ENCODE data around the gene SPDYE4.

The SPDYE4 gene

DNA sequence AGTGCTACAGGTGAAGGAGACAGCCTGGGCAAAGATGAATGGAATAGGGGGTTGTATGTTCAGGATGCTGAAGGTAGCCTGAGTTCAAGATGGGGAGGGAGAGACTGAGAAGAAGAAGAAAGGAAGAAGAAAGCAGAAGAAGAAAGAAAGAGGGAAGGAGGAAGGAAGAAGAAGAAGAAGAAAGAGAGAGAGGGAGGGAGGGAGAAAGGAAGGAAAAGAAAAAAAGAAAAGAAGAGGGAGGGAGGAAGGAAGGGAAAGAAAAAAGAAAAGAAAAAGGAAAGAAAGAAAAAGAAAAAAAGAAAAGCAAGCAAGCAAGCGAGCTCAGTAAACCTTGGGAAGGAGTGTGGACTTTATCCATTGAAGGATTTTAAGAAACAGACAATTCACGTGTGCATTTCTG is 21.6 kb downstream of the SPDYE4 start:
- DNase-seq: no peak

DNA sequence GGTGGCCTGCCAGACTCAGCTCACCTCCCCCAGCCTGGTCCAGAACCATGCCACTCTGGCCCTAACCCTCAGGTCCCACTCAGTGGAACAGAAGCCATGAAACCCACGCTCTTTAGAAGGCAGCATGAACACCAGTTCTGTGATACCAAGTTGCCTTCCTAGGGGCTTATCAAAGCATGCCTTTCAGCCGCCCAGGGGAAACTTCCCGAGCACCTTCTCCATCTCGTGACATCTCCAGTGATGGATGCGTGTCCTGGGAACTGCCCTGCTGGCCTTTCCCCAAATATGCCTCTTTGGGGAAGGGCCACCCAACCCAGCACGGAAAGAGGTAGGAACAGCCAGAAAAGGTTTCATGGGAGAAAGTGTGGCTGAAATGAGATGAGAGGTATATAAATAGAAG is 22.0 kb downstream of the SPDYE4 start:
- DNase-seq: no peak

DNA sequence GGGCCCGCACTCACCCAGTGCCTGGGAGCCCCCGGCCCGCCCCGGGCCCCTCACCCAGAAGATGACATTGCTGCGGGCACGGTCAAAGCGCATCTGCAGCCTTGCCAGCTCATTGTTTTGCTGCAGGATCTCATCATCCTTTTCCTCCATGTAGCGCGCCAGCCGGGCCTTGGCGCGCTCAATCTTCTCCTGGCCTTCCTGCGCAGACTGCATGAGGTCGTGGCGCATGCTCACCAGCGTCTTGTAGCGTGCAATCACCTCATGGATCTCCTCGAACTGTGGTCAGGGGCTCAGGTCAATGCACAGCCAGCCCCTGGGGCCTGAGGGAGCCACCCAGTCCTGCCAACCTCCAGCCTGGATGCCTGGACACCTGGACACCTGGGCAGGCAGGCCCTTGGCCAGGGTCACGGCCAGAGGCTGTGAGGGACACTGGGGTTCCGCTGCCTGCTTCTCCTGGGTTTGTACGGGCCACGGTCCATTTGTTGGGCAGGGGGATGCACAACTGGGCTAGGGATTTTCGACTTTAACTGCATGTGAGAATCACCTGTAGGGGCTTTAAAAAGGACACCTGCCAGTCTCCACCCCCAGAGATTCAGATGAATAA is 22.9 kb downstream of the SPDYE4 start:
- no peak for DNase-seq

DNA sequence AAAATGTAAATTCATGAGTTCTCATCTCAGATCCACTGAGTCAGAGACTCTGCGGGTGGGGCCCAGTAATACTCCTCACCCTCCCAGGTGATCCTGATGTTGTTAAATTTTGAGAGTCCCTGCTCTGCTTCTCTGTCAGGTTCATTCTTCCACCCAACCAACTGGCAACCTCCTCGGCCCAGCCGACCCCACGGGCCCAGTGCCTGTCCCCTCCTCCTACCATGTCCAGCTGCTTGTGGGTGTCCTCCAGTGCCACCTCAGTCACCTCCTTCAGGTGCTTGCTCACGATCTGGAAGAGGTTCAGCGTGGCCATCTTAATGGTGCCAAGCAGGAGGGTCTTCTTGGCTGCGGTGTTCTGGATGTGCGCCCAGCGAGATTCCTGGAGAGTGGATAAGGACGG is 23.5 kb downstream of the SPDYE4 start:
- DNase-seq: no peak

DNA sequence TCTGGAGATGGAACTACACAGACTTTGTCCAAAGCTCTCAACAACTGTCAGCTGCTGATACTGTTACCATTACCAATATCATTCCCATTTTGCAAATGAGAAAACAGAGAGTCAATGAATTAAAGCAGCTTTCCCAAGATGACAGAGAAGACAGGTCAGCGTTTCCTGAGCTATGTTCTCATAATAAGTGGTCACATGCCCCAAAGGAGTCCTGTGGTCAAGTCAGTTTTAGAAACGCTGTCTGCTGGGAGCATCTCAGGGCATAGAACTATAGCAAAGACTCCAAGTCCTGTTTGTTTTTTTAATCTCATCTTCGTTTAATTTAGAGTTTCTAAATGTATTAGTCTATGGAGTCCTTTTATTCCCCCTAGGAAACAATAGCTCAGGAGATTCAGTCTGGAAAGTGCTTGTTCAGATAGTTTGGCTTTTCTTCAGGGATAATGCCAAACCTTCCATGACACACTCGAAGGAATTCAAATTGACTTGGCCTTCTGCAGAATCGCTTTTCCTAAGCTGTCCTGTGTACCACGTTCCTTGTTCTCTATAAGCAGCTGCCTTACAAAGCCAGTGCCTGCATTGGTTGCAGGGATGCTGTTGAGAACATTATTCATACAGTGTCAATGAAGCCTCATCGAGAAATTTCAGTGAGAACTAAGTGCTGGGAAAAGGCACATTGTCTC is 25.8 kb downstream of the SPDYE4 start:
- no peak for DNase-seq

DNA sequence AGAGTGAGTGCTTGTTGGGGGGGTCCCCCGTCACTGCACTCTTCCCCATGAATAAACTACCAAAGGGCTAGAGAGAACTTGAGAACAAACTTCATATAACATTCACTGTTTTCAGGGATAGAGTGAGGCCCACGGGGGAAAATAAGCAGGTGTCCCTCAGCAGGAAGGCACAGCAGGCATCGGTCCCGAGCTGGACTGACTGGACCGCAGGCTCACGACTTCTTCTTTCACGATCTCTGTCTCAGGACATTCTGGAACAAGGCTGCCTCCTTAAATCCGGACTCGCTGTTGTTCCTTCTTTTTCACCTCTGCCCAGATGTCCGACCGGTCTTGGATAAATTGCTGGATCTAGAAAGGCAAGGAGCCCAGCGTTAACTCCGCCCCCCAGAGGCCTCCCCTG is 28.5 kb downstream of the SPDYE4 start:
- no peak for DNase-seq

DNA sequence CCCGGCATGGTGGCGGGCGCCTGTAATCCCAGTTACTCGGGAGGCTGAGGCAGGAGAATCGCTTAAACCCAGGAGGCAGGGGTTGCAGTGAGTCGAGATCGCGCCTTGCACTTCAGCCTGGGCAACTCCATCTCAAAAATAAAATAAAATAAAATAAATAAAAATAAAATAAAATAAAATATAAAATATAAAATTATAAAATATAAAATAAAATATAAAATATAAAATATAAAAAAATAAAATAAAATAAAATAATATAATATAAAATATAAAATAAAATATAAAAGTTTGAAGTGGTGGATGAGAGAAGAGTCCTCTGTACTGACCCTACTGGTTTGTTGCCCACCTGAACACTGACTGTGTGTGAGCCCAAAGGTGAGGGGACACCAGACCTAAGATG is 28.9 kb downstream of the SPDYE4 start:
- no peak for DNase-seq

DNA sequence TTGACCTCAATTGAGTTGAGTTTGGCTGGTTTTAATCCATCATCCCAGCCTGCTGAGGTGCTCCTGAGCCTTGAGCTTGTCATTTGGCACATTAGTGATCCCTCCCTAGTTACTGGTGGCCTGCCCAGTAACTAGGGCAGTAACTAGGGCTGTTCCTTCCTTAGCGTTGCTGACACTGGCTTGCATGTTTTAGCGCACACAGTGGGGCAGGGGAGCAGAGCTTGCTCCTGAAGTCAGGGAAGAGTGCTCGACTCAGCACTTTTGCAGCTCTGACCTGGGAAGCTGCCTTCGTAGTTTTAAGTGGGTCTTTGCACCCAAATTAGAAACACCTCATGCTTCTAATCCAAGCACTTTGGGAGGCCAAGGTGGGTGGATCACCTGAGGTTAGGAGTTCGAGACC is 29.4 kb downstream of the SPDYE4 start:
- no peak for DNase-seq

DNA sequence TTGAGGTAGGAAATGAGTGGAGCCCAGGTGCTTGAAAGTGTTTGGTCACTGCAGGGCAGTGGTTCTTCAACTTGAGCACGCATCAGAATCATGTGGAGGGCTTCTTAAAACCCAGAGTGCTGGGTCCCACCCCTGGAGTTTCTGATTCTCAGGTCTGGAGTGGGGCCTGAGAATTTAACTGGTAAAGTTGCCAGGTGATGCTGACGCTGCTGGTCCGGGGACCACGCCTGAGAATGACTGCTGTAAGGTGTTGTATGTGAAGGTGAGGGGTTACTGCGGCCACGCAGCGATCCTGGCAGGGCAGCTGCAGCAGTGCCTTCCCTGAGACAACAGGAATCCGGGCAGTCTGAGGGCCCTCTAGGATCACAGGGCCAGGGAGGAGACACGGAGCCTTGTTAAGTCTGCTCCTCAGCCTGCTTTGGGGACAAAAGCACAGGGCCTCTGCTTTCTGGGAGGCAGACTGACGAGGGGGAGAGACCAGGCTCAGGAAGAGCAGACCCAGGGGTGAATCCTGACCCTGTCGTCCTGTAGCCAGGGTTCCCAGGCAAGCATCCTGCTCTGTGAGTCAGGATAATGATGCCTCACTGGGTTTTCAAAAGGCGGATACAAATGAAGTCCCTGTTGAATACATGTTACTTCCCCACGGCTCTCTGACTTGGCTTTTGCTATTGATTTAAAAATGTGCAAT is 30.0 kb downstream of the SPDYE4 start:
- no peak for DNase-seq

DNA sequence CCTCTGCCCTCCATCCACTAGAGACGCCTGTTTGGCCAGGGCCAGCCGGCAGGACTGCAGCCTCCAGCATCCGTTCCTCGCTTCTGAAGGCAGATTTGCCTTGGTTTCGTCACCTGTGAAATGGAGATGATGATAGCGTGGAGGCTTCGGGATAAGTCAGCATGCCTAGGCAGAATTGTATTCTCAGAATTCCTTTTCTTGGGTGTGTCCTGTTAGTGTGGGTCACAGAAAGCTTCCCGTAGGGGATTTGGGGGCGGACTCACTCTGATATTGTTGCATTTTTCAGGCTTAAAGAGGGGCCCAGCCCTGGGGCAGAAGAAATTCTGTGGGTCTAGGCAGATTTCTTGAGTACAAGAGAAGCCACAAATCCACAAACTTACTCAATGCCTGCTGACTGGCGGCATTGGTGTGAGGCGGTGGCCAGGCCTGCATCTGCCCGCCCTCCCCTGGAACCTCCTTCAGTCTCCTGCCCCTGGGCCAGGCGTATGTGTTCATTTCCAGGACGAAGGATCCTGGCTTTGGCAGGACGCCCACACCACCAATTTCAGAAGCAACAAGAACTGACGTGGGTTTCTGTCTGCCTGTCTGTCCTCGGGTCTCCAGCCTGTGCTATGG is 31.3 kb downstream of the SPDYE4 start:
- DNase-seq: no peak

DNA sequence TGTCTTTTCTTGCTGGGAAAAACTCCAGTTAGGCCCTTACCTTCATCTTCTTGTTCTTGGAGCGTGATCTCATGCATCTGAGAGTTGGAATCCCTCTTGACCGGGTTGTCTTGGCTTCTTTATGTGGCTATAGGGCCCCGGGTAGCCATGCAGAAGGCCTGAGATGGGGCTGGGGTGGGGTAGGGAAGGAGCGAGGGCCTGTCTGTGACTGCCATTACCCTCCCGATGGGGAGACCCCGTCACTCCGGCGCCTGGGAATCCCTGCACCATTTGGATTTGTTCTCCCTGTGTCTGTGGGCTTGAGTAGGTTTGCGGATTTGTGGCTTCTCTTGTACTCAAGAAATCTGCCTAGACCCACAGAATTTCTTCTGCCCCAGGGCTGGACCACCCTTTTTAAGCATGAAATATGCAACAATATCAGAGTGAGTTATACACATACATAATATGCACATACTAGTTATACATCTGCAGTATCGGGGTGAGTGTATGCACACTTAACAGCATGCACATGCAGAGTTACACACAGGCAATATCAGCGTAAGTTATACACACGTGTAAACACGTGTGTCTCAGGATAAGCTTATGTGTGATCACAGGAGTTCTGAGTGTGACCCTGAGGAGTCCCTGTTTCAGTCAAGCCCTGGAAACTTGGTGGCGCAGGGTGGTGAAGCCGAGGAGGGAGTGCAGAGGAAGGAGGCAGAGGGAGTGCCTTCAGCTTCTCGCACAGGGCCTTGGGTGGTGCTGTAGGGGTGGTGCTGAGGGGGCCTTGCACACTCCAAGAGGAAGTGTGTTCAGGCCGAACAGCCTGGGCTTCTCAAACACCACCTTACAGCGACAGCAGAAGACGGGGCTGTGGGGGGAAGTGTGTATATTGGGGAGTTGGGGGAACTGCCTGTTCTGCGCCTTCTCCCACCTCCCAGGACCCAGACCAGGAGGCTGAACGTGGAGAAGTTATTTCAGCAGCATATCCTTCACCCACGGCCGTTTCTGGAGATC is 32.2 kb downstream of the SPDYE4 start:
- DNase-seq: no peak

DNA sequence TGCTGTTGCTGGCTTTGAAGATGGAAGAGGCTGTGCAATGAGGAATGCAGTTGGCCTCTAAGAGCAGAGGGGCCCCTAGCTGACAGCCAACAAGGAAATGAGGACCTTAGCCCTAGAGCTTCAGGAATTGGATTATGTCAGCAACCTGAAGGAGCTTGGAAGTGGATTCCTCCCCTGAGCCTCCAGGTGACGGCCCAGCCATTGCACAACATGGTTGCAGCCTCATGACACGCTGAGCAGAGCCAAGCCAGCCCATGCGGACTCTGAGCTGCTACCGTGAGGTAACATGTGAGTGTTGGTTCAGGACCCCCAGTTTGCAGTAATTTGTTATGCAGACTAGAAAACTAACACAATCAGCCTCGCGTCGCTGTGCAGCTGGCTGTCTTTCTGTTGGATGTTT is 33.9 kb downstream of the SPDYE4 start:
- no peak for DNase-seq

DNA sequence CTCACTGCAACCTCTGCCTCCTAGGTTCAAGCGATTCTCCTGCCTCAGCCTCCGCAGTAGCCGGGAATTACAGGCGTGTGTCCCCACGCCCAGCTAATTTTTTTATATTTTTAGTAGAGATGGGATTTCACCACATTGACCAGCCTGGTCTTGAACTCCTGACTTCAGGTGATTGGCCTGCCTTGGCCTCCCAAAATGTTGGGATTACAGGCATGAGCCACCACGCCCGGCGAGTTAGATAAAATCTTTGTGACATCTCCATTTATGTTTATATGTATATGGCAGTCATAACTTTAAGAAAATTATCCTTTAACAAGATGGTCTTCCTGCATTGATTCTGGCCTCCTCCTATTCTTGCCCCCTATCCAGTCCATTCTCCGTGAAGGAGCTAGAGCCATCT is 37.8 kb downstream of the SPDYE4 start:
- no peak for DNase-seq

DNA sequence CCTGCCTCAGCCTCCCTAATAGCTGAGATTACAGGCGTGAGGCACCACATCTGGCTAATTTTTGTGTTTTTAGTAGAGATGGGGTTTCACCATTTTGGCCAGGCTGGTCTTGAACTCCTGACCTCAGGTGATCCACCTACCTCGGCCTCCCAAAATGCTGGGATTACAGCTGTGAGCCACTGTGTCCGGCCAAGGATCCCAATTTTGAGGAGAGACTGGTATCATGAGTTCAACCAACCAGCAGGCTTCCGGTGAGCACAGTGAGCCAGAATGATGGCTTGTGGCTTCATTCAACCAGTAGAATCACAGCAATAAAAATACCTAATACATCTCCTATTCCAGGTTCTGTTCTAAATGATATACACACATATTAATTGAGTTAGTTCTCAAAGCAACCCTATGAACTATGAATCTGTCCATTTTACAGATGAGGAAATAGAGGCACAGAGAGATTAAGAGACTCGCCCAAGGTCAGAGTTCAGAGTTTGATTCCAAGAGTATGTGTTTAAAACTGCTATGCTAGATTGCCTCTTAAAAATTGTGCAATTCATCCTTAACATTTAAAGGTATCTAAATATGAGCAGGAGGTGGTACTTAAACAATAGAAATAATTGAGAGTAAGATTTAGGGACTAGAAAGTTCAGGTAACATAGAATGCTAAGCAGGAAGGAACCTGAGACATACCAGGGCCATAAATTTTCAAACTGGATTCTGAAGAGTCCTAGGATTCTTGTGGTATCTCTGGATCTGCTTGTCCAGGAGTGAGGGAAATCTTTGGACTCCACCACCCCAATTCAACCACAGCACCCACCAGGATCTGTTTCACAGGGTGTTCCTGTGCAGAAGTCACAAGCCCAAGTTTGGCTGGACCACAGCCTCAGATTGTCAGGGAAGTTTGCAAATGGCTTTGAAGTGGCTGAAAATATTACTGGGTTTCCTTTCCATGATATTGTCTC is 38.8 kb downstream of the SPDYE4 start:
- DNase-seq: no peak

DNA sequence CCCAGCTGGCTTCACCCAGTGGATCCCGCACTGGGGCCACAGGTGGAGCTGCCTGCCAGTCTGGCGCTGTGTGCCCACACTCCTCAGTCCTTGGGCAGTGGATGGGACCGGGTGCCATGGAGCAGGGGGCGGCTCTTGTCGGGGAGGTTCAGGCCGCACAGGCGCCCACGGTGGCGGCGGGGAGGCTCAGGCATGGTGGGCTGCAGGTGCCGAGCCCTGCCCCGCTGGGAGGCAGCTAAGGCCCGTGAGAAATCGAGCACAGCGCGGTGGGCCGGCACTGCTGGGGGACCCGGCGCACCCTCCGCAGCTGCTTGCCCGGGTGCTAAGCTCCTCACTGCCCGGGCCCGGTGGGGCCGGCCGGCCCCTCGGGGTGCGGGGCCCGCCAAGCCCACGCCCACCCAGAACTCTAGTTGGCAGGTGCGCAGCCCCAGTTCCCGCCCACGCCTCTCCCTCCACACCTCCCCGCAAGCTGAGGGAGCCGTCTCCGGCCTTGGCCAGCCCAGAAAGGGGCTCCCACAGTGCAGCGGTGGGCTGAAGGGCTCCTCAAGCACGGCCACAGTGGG is 40.3 kb downstream of the SPDYE4 start:
- DNase-seq: no peak

DNA sequence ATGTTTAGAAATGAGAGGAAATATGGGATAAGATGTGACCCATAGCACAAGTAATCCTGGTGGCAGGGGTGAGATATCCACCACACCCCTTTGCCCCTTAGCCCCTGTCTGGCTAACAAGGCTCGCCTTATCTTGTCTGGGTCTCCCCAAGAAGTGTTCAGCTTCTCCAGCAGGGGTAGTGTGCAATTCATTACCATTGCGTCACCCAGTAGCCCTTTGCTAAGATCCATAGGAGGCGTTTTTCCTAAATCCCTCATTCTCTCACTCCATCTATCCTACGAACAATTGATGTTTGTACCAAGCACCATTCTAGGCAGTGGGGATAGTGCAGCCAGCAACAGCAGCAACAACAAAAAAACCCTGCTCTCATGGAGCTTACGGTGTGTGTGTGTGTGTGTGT is 44.5 kb downstream of the SPDYE4 start:
- DNase-seq: no peak

DNA sequence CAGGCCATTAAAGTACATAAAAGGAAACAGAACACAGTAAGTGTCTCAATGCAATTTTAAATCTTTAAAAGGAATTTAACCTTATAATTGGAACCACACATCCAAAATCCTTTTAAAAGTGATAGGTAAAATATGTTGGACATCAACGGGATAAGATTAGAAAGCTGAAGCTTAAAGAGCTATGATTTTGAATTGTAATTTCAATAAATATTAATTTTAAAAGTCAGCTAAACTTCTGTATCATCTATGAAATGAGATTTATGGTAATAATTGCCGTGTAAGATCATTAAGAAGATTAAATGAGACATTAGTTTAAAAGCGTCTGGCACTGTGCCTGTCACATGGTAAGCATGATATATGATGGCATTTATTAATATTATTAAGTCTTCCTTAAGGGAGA is 45.0 kb downstream of the SPDYE4 start:
- DNase-seq: no peak

DNA sequence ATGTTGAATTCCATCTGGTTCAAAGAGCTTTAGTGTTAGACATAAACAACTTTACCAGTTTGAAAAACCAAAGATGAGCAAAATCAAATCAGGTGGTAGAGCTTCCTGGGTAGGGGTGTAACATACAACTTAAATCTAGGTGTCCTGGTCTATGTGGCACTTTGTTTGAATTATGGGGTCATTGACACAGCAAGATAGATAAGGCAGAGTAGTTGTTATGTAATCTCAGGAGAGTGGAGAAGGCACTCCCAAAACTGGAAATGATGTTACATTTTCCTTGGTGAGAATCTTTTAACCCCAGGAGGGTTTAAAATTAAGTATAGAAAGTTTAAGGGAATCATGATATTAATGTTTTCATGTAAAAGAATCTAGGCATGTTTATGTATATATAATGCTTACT is 45.6 kb downstream of the SPDYE4 start:
- no peak for DNase-seq

DNA sequence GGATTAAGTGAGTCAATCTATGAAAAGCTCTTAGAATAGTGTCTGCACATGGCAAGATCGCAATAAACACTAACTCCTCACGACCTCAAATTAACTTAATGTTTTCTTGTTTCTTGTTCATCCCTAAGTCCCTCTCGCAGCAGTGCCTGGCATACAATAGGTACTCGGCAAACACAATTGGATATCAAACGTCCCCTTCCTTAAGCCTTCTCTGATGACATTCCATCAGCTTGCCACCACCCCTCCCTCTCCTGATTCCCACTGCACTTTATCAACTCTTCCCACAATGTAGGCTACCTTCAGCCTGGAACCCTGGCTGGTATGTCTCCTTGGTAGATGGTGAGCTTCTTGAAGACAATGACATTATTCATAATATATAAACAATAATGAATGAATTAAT is 47.1 kb downstream of the SPDYE4 start:
- DNase-seq: no peak

DNA sequence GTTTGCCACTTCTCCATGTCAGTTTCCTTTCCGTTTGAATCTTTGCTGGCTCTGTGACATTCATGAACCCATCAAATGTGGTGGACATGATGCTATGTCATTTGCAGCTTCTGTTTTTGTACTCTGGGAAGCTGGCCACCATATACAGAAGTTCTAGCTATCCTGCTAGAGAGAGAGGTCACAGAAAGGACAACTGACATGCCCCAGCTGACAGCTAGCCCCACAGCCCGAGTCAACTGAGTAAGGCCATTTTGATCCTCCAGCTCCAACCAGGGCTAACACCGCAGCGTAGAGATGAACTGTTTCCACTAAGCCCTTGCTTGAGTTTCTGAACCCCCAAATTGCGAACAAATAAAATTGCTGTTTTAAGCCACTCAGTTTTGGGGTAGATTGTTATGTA is 47.5 kb downstream of the SPDYE4 start:
- DNase-seq: no peak

DNA sequence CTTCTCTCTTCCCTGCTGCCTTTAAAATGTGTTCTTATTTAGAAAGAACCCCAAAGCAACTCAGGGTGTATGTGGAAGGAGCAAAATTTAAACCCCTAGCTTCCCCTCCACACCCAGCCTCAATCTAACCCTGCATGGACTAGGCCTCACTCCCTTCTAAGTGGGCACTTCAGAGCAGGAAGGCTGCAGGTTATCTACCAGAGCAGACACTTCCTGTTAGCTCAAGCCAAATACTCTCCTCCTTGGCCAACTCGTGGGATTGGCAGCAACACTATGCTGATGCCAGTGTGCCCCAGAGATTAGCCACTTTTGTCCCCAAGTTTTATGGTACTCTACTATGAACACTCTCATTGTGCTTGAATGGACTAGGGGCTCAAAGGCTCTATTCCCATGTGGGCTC is 49.3 kb downstream of the SPDYE4 start:
- DNase-seq: no peak

Measured in stimulated activated CD4-positive, alpha-beta T cell treated with anti-CD3 and anti-CD28 coated beads, Interleukin-1b, Interleukin-23, amount 100 ng/mL, for 48 hours (primary cell).